Adrenal gland (tissue), 5 donors: ENCODE data around the gene AK5.

Source experiments
- CTCF ChIP-seq, 6 experiments: fragments of 450-650 bp in 4 of 6; fragments of 200-600 bp in 2 of 6; sonication (generic) in 1 of 6; IDR thresholded peaks; 1 replicate in 5 of 6; 2 replicates in 1 of 6; pipeline versions ENCODE4 v1.5.1 to v1.8.0; 2016 to 2021; ENCODE audit warnings: antibody characterized with exemption in 6 of 6, mild to moderate bottlenecking in 2 of 6, moderate library complexity in 1 of 6
- POLR2A ChIP-seq, 2 donors: fragments of 450-650 bp; IDR thresholded peaks; one replicate each; pipeline ENCODE4 v1.6.1; 2017; ENCODE audit warnings: antibody characterized with exemption in 2 of 2, mild to moderate bottlenecking in 2 of 2, moderate library complexity in 1 of 2
- donor health status: DM: no; HTN: no; CAD: no.

GRCh38 chr1:77487631-77488030 is 205.8 kb downstream of the AK5 start:
- no peak for TF ChIP-seq CTCF (IDR thresholded peaks at IDR 0.05)
- TF ChIP-seq POLR2A (IDR thresholded peaks at IDR 0.05): no peak
